HuH-7.5 (cell line): ENCODE measurements around the gene MBNL1.

Experiments
- DNase-seq: peaks from one replicate; pipeline ENCODE4 v3.0.0; 2011; ENCODE audit warnings: low spot score

MBNL1 gene

DNA sequence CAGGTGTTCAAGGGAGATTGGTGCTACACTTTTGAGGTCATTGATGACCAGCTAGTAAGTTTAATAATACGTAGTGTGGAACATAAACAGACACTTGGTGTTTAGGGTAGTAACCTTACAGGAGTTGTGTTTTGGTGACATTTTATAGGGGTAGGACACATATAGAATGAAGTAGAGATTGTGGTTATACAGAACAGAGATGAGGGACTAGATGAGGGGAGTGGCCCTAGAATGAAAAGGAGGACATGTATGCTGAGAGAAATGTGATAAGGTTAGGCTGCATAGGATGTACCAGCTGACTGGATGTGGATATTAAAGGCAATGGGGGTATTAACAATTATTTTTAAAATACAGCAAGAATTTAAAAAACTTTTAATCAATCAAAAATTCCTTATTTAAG, 8.0 kb downstream of the MBNL1 start:
- no peak for DNase-seq

GRCh38 chr3:152277198-152277597, 8.5 kb downstream of the MBNL1 start:
- no peak for DNase-seq

DNA sequence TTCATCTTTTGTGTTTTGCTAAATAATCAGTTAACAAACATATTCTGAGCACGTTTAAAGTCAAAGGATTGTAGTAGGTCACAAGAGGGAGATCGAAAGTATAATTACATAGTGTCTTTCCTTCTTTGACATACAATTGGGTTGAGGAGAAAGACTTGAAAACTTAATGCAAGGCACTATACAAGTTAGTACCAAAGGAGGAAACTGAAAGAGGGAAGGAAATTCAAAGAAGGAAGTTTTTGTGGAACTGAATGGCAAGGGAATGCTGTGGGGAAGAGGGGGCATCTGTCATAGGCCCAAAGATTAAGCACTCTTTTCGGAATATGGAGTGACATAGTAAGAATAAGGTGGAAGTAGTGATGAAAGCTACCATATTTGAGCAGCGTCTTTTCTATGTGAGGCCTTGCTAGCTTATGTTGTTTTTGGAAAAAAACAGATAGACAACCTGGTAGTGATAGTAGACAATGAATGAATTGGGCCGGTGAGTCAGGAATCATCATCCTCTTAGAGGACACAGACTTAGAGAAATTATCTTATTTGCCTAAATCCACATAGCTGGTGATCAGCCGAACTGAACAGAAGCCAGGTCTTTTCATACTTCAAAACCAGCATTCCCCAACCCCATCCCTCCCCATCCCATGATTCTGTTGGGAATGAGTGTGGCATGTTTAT, 10.2 kb downstream of the MBNL1 start:
- no peak for DNase-seq

DNA sequence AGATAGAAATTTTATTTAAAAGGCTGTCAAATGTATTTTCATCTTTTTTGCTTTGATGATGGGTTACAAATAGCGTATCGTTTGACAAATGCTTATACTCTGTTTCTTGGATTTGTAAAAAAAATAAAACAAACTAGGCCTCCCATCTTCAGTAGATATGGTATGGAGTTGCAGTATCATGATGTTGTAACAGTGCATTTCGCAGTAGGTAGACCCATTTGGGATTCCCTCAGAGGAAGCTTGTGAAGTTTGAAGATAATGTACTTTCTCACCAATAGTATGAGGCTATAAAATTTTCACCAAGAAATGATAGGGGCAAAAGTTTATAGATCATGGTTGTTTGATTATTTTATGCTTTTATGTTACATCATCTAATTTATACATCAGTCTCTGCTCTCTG, 10.8 kb downstream of the MBNL1 start:
- DNase-seq = no peak

- DNase-seq = no peak
These were observed 11.8 kb downstream of the MBNL1 start for GRCh38 chr3:152280539-152280938.

DNA sequence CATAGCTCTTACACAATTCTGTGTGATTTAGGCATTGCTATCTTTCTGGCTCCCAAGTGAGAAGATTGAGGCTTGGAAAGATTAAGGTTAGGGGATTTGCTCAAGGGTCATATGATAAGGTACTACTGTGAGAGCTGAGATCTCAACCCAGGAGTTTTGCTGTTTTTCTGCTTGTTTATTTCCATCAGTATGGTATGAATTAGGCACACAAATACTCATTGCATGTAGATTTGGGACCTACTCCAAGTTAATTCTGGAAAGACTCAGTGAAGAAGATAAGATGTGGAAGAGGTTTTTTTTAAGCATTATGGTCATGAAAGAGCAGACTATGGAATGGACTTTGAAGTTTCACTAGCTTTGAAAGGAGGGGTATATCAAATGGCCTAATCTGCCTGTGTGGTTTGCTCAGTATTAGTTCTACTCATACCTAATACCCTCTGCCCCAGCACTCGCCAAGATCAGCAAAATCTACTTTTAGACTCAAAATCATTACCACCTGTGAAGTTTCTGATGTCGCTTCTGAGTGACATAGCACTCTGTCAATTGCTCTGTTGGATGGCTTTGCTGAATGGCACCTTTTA, 12.5 kb downstream of the MBNL1 start:
- DNase-seq = no peak

DNA sequence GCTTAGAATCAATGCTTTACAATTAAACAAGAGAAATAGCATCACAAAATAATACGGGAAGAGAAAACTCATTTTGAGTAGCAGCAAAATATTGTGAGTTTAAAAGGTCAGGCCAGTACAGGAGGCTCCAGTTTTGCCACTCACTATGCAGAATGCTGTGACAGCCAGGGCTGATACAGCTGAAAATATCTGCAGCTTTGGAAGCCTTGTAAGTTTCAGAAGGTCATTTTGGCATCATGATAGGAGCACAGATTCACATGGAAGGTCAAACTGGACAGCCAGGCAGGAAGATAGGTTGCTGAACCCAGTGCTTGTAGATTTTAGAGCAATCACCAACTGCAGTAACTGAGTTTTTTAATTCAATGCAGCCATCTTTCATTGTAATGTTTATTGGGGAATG, 14.1 kb downstream of the MBNL1 start:
- DNase-seq = no peak

GRCh38 chr3:152283492-152284381, 15.0 kb downstream of the MBNL1 start:
- no peak for DNase-seq

GRCh38 chr3:152284906-152285305, 16.2 kb downstream of the MBNL1 start:
- DNase-seq = no peak

DNA sequence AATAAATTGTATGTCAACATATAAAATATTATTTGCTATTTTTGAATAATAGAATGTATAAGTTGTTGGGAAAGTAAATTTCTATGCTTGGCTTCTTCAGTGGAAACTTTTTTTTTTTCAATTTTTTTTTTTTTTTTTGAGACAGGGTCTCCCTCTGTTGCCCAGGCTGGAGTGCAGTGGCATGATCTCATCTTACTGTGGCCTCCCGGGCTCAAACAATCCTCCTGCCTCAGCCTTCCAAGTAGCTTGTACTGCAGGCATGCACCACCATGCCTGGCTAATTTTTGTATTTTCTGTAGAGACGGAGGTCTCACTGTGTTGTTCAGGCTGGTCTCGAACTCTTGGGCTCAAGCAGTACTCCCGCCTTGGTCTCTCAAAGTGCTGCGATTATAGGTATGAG, 16.8 kb downstream of the MBNL1 start:
- no peak for DNase-seq

GRCh38 chr3:152287898-152288576, 19.3 kb downstream of the MBNL1 start:
- no peak for DNase-seq

- no peak for DNase-seq
These were observed 20.0 kb downstream of the MBNL1 start for GRCh38 chr3:152288681-152289080.

DNA sequence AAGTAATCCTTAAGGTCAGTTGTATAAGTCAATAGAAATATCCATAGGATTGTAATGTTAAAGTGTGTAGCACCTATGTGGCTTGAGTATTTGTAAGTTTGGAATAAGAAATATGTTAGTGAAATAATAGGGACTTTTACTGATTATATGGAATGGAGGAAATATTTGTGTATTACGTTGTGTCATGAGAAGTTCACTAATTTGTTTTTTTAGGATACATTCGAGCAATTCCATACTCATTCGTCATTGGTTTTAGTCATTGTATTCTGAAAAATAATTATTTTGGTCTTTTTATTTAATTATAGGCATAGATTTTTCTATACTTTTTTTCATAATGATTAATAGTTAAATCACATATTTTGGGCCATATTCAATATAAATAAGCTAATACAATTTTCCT, 21.0 kb downstream of the MBNL1 start:
- DNase-seq = no peak

DNA sequence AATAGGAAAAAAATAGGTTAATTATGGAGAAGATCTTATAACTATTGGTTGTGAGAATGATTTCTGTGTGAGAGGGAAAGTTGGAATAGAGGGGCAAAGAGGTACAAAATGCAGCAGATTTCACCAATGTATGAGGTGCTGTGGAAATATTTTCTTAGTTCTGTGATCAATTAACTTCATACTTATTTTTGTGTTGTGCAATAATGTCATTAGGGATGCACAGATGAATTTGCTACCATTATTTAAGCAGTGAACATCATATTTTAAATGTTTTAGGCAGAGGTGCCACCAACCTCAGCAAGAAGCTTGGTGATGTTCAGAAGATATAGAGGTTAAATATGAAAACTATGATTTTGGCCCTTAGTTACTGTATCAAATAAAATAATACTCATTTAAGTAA, 21.6 kb downstream of the MBNL1 start:
- no peak for DNase-seq

DNA sequence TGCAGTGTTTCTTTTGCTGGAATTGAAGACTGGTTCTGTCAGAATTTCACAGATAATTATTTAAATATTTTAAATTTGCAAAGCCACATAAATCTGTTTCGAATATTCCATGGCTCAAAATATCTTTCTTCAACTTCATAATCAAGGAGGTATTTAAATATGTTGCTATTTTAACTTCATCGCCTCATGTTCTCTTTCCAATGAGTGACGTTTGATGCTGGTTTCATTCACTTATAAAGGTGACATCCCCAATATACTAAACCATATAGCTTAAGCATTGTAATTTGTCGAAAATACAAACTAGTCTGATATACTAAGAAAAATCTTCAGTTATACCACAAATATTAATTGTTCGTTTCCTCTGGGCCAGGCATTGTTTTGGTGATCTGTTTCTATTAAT, 22.5 kb downstream of the MBNL1 start:
- no peak for DNase-seq

GRCh38 chr3:152291649-152292066, 22.9 kb downstream of the MBNL1 start:
- no peak for DNase-seq

DNA sequence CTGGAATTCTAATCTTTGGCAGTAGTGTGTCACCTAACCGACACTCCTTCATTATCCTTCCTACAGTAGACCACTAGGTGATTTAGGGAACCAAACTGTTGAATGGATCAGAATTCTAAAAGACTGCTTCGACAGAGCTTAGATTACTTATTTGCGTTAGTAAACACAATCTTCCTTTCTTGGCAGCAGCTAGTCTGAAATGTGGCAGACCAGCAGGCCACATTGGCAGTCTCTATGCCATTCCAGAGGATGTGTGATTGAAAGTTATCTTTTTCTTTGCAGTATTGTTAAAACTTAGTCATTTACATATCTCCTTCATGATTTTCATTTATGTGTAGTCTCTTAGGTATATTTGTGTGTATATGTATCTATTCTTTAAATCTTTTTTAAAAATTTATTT, 23.6 kb downstream of the MBNL1 start:
- no peak for DNase-seq

DNA sequence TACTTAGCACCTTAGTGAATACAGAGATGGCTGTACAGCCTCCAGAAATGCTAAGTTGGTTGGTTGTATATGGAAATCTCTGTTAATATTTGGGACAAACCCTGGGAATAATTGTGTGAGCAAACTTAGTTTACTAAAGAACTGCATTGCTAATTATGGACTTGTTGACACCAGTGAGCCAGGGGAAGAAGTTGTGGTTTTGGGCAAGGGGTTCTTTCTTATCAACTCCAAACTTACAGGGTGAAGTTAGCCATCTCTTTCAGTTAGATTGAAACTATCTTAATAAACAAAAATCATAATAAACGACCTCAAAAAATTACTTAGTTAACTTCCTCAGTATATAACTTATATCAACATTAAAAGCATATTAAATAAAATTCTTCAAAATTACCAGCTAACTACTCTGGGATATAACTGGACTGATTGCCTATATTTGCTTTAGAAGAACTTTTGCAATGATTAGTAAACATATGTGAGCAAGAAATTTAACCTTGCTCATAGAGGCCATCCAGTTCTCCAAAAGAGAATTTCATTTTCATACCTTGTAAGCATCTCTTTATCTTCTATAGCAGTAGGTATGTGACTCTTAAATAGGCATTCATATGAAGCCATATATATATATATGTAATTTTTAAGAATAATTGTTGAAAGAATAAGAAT, 24.7 kb downstream of the MBNL1 start:
- DNase-seq = no peak

DNA sequence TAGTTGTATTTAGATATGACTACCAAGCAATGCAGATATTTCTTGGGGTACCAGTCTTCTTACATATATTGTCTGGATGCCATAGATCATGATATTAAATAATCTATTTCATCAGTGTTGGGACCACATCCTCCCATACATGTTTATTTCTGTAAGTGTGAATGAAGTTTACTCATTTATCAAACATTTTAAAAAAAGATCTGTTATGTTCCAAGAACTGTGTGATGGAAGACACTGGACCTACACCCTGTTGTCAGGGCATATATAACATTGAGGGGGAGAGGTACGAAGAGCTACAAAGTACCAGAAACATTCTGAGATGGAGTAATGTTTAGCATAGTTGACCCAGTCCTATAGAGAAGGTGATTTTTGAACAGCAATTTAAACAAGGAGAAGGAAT, 26.6 kb downstream of the MBNL1 start:
- no peak for DNase-seq

- no peak for DNase-seq
These were observed 27.1 kb downstream of the MBNL1 start for GRCh38 chr3:152295806-152296205.

DNA sequence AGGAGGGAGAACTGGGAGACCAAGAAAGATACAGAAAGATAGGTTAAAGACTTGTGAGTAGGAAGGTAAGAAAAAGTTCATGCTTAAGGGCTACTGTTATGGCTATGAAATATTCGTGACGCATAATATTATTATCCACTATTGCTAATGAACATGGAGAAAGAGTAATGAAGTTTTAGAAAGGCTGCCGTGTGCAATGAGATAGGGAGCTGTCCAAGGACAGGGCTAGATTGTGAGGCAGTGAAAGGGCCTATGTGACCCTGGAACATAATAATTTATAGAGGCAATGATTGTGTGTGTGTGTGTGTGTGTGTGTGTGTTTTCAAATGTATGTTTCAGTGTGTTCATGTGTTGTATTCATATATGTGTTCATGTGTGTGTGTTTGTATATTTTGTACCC, 27.7 kb downstream of the MBNL1 start:
- DNase-seq = no peak

GRCh38 chr3:152296971-152297370, 28.2 kb downstream of the MBNL1 start:
- no peak for DNase-seq
